ENCODE data around the gene STAM2.
"Not testable (repeated sequence)": the region's sequence is repeated elsewhere in the genome, so short reads cannot be mapped to it uniquely, and the experiment has no call there.

STAM2 gene

GRCh38 chr2:152171718-152172117 lies 3.8 kb downstream of the STAM2 start:
- no peak for DNase-seq

DNA sequence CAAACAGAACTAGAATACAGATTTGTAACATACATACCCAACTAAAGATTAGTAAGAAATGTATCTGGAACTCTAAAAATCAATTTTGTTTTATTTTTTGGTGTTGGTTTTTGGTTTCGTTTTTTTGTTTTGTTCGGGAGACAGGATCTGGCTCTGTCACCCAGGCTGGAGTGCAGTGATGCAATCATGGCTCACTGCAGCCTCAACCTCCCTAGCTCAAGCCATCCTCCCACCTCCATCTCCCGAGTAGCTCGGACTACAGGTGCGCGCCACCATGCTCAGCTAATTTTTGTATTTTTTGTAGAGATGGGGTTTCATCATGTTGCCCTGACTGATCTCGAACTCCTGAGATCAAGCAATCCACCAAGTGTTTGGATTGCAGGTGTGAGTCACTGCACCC lies 6.4 kb downstream of the STAM2 start:
- not testable (repeated sequence) for DNase-seq

DNA sequence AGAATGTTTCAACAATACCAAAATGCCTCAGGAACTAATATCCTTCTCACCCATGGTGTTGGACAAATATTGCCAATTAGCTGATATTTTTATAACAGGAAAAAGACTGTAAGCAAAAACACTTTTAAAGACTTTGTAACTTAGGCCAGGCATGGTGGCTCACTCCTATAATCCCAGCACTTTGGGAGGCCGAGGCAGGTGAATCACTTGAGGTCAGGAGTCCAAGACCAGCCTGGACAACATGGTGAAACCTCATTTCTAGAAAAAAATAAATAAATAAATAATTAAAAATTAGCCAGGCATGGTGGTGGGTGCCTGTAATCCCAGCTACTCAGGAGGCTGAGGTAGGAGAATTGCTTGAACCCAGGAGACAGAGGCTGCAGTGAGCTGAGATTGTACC lies 8.1 kb downstream of the STAM2 start:
- DNase-seq: not testable (repeated sequence)

- DNase-seq: no peak
Observed at GRCh38 chr2:152167065-152167464, 8.5 kb downstream of the STAM2 start.

DNA sequence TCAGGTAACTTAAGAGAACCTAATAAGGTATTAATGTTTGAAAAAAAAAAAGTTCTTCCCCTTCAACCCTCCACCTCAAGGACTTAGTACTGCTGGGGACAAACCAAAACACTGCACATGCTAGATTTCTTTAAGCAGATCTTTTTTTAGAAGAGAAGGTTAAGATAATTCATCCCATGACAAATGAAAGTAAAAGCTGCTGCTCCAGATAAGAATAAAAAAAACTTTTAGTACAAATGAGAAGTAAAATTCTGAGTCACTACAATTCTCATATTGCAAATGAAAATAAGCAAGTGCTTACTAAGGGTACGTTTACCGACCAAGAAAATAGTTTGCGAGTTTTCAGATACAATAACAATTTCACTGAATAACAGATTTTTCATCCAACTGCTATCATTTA lies 8.9 kb downstream of the STAM2 start:
- DNase-seq: no peak

GRCh38 chr2:152165780-152166179 lies 9.8 kb downstream of the STAM2 start:
- DNase-seq: no peak

DNA sequence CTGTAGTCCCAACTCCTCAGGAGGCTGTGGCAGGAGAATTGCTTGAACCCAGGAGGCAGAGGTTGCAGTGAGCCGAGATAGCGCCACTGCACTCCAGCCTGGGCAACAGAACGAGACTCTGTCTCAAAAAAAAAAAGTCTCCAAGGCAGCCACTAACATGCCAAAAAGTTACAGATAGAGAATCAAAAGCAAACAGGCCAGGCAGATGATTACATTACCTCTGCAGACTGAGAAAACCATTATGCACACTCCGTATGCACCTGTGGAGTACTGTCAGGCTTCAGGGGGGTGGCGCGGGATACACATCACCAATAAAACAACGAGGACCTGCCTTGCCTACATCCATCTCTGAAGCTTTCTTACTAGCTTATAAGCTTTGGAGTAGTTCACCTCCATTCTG lies 10.3 kb downstream of the STAM2 start:
- DNase-seq: no peak

DNA sequence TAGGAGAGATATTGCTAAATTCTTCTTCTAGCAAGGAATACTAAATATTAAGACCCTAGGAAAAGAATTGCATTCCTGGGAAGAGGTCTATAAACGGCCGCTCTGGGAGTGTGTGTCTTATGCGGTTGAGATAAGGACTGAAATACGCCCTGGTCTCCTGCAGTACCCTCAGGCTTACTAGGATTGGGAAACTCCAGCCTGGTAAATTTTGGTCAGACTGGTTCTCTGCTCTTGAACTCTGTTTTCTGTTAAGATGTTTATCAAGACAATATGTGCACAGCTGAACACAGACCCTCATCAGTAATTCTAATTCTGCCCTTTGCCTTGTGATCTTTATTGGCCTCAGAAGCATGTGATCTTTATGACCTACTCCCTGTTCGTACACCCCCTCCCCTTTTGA lies 11.9 kb downstream of the STAM2 start:
- DNase-seq: not testable (repeated sequence)

GRCh38 chr2:152162141-152162540 lies 13.4 kb downstream of the STAM2 start:
- DNase-seq: no peak

GRCh38 chr2:152161598-152161997 lies 14.0 kb downstream of the STAM2 start:
- no peak for DNase-seq

DNA sequence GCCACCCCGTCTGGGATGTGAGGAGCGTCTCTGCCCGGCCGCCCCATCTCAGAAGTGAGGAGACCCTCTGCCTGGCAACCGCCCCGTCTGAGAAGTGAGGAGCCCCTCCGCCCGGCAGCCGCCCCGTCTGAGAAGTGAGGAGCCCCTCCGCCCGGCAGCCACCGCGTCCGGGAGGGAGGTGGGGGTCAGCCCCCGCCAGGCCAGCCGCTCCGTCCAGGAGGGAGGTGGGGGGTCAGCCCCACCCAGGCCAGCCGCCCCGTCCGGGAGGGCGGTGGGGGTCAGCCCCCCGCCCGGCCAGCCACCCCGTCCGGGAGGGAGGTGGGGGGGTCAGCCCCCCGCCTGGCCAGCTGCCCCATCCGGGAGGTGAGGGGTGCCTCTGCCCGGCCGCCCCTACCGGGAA lies 15.2 kb downstream of the STAM2 start:
- not testable (repeated sequence) for DNase-seq

DNA sequence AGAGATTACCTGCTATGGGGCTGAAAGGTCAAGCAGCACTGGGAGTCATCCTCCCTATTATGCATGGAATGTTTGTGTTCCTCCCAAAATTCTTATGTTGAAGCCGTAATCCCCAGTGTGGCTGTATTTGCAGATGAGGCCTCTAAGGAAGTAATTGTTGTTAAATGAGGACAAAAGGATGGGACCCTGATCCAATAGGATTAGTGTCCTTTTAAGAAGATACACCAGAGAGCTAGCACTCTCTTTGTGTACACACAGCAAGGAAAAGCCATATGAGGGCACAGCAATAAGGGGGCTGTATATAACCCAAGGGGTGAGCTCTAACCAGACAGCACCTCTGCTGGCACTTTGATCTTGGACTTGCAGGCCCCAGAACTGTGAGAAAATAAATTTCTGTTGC lies 18.3 kb downstream of the STAM2 start:
- DNase-seq: no peak

DNA sequence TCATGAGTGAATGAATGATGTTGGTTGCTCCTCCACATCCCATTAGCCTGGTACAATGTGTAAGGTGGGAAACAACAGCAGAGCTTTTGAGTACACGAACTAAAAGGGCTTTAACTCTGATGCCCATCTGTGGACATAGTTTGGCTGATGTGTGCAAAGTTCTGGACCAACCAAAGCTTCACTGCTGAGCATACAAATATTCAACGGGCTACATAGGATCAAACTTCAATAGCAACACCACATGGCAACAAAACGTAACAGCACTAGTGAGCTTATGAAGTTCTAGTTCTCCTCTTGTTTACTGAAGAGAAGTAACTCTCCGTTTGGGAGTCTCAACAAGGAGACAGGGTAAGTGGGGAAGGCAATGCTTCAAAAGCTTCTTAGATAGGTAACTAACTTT lies 20.4 kb downstream of the STAM2 start:
- DNase-seq: no peak

DNA sequence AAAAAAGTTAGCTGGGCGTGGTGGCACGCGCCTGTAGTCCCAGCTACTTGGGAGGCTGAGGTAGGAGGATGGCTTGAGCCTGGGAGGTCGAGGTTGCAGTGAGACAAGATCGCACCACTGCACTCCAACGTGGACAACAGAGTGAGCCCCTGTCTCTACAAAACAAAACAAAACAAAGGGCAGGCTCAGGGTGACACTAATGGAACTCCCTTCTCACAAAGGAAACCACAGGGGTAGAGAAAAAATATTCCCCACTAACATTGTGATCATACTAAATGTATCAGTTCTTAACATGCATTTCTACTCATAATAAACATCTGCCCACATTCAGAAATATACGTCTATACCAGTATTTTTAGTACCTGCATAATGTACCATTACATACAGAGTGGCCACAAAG lies 21.1 kb downstream of the STAM2 start:
- no peak for DNase-seq

GRCh38 chr2:152134488-152135280 lies 40.9 kb downstream of the STAM2 start:
- DNase-seq: peak; percentile 33

DNA sequence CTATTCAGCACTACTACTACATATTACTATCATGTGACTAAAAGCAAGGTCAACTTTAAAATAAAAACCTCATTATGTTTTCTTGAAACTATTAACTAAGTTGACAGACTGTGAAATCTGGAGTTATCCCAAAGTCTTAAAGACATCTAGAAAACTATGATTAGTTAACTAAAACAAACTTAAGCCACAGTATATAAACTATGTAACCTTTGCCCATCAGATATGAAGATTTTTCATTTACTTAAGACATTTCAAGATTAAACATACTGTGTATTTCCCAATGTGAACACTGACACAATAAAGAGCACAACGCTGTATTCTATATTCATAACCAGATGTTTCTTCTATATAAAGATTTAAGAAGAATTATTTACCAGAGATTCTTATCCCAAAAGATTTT lies 43.3 kb downstream of the STAM2 start:
- DNase-seq: no peak

GRCh38 chr2:152127628-152128027 lies 47.9 kb downstream of the STAM2 start:
- no peak for DNase-seq

GRCh38 chr2:152126664-152127063 lies 48.9 kb downstream of the STAM2 start:
- DNase-seq: peak; percentile 42

DNA sequence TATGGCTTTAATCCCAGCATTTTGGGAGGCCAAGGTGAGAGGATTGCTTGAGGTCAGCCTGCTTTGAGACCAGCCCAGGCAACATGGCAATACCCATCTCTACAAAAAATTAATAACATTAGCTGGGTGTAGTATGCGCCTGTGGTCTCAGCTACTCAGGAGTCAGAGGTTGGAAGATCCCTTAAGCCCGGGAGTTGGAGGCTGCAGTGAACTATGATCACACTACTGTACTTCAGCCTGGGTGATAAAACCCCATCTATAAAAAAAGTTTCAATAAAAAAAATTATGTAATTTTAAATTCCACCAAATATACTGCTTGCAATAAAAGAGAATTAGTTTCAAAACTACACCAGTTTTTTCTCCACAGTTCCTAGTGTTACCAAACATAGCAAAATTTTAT lies 53.4 kb downstream of the STAM2 start:
- DNase-seq: no peak

GRCh38 chr2:152120430-152120829 lies 55.1 kb downstream of the STAM2 start:
- no peak for DNase-seq

DNA sequence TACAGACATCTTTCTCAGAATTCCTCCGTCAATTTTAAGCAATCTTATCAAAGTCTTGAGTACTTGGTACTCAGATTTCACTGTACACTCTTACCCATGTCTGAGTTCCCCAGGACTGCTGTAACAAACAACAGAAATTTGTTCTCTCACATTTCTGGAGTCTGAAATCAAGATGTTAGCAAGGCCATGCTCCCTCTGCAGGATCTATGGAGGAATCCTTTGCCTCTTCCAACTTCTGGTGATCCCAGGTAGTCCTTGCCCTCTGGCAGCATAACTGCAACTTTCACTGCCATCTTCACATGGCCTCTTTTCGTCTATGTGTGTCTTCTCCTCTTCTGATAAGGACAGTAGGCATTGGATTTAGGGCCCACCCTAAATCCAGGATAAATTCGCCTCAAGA lies 59.6 kb downstream of the STAM2 start:
- DNase-seq: no peak

DNA sequence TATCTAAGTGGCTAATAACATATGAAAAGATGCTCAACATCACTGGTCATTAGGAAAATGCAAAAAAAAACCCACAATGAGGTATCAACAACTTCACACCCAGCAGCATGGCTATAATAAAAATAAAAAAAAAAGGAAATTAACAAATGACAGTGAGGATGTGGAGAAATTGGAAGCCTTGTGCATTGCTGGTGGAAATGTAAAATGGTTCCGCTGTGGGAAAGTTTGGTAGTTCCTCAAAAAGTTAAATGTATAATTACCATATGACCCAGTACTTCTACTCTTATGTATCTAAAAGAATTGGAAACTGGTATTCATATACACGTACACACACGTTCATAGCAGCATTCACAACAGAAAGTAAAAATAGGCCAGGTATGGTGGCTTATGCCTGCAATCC lies 61.2 kb downstream of the STAM2 start:
- no peak for DNase-seq

DNA sequence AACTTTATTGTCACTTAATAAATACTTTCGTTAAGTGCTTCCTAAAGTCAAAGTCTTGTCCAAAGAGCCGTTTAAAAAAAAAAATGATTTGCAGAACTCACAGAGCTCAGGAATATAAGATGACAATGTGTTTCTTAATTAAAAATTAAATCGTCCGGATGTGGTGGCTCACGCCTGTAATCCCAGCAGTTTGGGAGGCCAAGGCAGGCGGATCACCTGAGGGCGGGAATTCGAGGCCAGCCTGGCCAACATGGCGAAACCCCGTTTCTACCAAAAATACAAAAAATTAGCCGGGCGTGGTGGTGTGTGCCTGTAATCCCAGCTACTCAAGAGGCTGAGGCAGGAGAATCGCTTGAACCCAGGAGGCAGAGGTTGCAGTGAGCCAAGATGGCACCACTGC lies 68.4 kb downstream of the STAM2 start:
- DNase-seq: not testable (repeated sequence)

DNA sequence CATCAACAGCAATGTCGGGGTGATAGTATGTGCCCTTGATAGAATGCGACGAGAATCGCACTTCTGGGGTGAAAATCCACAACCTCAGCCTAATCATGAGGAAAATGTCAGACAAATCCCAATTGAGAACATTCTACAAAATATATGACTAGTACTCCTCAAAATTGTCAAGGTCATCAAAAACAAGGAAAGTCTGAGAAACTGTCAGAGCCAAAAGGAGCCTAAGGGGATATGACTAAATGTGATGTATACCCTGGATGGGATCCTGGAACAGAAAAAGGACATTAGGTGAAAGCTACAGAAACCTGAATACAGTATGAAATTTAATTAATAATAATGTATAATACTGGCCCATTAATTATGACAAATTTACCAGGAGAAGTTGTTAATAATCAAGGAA lies 69.1 kb downstream of the STAM2 start:
- no peak for DNase-seq

DNA sequence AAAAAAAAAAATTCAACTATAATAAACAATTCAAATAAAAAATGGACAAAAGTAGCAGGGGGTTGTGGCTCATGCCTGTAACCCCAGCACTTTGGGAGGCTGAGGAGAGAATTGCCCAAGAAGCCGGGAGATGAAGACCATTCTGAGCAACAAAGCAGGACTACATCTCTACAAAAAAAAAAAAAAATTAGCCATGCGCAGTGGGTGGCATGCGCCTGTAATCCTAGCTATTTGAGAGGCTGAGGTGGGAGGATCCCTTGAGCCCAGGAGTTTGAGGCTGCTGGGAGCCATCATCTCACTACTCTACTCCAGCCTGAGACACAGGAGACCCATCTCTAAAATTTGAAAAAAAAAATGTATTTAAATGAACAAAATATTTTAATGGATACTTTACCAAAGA lies 72.3 kb downstream of the STAM2 start:
- DNase-seq: no peak

Data from NCI-H226 (cell line).